ENCODE data around the gene ST6GAL2. TPM values are rescaled to one million over a fixed set of nuclear protein-coding genes. Genes with fewer than 3 reads are reported as not detected.

Gene ST6GAL2
- total and polyA plus RNA-seq, 2 experiments from 2014 or later, result 13.4 to 25.7 TPM

DNA sequence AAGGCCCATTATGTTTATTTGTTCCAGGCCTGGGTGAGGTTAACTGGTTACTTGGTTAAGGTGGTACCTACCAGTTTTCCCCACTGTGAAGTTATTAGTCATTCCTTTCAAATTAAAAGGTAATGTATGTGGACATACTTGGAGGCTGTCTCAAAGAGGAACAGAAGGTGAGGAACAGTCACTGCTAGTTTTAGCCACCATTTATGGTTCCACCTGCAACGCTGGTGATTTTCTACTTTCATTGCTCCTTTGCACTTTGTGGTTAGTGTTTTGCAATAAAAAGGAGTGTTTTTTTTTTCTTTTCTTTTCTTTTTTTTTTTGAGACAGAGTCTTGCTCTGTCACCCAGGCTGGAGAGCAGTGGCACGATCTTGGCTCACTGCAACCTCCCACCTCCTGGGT, 6.1 kb upstream of the ST6GAL2 start:
- H3K9me3 Mint-ChIP-seq, result peaks cover 3% of the 10 kb centered on the region; the same call in 2 of the 3 replicates
- Histone ChIP-seq H3K4me2 (no peak overlapping the region), H3K27ac (ENCODE audit: low read depth) (no peak overlapping the region), H3K79me2 (replicated peaks; ENCODE audit: insufficient read depth) (no peaks in the 10 kb centered on the region), H3K9me2 (ENCODE audit: insufficient read depth) (peaks cover 4% of the 10 kb centered on the region; the same call in 1 of the 2 replicates), H3K27me3 (ENCODE audit: insufficient read depth) (peaks cover 7% of the 10 kb centered on the region), H3K4me1 (ENCODE audit: insufficient read depth) (peaks cover 38% of the 10 kb centered on the region), H3K36me3 (ENCODE audit: insufficient read depth) (no peaks in the 10 kb centered on the region), H4K20me1 (replicated peaks; ENCODE audit: insufficient read depth) (no peaks in the 10 kb centered on the region), H2AFZ (no peak overlapping the region), H3F3A (replicated peaks; ENCODE audit: low read depth) (0 out of 2 replicates have a peak, but pooled peaks cover 3% of the 10 kb centered on the region), H3K4me3 (no peak overlapping the region)
- H3K27ac Mint-ChIP-seq, result no peak overlapping the region
- no peak for TF ChIP-seq EZH2 (IDR thresholded peaks at IDR 0.05; ENCODE audit: low read depth, unreplicated experiment)
- TF ChIP-seq ZNF114 (CRISPR knock-in tag; IDR thresholded peaks at IDR 0.05), result no peak
- TF ChIP-seq JUNB (IDR thresholded peaks at IDR 0.05; ENCODE audit: unreplicated experiment), result no peak
- no peak for TF ChIP-seq EZH2phosphoT487 (IDR thresholded peaks at IDR 0.05; ENCODE audit: unreplicated experiment)
- TF ChIP-seq, protein P1, sequence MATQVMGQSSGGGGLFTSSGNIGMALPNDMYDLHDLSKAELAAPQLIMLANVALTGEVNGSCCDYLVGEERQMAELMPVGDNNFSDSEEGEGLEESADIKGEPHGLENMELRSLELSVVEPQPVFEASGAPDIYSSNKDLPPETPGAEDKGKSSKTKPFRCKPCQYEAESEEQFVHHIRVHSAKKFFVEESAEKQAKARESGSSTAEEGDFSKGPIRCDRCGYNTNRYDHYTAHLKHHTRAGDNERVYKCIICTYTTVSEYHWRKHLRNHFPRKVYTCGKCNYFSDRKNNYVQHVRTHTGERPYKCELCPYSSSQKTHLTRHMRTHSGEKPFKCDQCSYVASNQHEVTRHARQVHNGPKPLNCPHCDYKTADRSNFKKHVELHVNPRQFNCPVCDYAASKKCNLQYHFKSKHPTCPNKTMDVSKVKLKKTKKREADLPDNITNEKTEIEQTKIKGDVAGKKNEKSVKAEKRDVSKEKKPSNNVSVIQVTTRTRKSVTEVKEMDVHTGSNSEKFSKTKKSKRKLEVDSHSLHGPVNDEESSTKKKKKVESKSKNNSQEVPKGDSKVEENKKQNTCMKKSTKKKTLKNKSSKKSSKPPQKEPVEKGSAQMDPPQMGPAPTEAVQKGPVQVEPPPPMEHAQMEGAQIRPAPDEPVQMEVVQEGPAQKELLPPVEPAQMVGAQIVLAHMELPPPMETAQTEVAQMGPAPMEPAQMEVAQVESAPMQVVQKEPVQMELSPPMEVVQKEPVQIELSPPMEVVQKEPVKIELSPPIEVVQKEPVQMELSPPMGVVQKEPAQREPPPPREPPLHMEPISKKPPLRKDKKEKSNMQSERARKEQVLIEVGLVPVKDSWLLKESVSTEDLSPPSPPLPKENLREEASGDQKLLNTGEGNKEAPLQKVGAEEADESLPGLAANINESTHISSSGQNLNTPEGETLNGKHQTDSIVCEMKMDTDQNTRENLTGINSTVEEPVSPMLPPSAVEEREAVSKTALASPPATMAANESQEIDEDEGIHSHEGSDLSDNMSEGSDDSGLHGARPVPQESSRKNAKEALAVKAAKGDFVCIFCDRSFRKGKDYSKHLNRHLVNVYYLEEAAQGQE (IDR thresholded peaks at IDR 0.05; ENCODE audit: unreplicated experiment), result no peak
- TF ChIP-seq, protein P2, sequence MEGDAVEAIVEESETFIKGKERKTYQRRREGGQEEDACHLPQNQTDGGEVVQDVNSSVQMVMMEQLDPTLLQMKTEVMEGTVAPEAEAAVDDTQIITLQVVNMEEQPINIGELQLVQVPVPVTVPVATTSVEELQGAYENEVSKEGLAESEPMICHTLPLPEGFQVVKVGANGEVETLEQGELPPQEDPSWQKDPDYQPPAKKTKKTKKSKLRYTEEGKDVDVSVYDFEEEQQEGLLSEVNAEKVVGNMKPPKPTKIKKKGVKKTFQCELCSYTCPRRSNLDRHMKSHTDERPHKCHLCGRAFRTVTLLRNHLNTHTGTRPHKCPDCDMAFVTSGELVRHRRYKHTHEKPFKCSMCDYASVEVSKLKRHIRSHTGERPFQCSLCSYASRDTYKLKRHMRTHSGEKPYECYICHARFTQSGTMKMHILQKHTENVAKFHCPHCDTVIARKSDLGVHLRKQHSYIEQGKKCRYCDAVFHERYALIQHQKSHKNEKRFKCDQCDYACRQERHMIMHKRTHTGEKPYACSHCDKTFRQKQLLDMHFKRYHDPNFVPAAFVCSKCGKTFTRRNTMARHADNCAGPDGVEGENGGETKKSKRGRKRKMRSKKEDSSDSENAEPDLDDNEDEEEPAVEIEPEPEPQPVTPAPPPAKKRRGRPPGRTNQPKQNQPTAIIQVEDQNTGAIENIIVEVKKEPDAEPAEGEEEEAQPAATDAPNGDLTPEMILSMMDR (conservative IDR thresholded peaks at IDR 0.05; ENCODE audit: low read depth in 2 of 2), result no peak
- TF ChIP-seq, protein P3, sequence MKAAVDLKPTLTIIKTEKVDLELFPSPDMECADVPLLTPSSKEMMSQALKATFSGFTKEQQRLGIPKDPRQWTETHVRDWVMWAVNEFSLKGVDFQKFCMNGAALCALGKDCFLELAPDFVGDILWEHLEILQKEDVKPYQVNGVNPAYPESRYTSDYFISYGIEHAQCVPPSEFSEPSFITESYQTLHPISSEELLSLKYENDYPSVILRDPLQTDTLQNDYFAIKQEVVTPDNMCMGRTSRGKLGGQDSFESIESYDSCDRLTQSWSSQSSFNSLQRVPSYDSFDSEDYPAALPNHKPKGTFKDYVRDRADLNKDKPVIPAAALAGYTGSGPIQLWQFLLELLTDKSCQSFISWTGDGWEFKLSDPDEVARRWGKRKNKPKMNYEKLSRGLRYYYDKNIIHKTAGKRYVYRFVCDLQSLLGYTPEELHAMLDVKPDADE (IDR thresholded peaks at IDR 0.05), result no peak
- TF ChIP-seq, protein P4, sequence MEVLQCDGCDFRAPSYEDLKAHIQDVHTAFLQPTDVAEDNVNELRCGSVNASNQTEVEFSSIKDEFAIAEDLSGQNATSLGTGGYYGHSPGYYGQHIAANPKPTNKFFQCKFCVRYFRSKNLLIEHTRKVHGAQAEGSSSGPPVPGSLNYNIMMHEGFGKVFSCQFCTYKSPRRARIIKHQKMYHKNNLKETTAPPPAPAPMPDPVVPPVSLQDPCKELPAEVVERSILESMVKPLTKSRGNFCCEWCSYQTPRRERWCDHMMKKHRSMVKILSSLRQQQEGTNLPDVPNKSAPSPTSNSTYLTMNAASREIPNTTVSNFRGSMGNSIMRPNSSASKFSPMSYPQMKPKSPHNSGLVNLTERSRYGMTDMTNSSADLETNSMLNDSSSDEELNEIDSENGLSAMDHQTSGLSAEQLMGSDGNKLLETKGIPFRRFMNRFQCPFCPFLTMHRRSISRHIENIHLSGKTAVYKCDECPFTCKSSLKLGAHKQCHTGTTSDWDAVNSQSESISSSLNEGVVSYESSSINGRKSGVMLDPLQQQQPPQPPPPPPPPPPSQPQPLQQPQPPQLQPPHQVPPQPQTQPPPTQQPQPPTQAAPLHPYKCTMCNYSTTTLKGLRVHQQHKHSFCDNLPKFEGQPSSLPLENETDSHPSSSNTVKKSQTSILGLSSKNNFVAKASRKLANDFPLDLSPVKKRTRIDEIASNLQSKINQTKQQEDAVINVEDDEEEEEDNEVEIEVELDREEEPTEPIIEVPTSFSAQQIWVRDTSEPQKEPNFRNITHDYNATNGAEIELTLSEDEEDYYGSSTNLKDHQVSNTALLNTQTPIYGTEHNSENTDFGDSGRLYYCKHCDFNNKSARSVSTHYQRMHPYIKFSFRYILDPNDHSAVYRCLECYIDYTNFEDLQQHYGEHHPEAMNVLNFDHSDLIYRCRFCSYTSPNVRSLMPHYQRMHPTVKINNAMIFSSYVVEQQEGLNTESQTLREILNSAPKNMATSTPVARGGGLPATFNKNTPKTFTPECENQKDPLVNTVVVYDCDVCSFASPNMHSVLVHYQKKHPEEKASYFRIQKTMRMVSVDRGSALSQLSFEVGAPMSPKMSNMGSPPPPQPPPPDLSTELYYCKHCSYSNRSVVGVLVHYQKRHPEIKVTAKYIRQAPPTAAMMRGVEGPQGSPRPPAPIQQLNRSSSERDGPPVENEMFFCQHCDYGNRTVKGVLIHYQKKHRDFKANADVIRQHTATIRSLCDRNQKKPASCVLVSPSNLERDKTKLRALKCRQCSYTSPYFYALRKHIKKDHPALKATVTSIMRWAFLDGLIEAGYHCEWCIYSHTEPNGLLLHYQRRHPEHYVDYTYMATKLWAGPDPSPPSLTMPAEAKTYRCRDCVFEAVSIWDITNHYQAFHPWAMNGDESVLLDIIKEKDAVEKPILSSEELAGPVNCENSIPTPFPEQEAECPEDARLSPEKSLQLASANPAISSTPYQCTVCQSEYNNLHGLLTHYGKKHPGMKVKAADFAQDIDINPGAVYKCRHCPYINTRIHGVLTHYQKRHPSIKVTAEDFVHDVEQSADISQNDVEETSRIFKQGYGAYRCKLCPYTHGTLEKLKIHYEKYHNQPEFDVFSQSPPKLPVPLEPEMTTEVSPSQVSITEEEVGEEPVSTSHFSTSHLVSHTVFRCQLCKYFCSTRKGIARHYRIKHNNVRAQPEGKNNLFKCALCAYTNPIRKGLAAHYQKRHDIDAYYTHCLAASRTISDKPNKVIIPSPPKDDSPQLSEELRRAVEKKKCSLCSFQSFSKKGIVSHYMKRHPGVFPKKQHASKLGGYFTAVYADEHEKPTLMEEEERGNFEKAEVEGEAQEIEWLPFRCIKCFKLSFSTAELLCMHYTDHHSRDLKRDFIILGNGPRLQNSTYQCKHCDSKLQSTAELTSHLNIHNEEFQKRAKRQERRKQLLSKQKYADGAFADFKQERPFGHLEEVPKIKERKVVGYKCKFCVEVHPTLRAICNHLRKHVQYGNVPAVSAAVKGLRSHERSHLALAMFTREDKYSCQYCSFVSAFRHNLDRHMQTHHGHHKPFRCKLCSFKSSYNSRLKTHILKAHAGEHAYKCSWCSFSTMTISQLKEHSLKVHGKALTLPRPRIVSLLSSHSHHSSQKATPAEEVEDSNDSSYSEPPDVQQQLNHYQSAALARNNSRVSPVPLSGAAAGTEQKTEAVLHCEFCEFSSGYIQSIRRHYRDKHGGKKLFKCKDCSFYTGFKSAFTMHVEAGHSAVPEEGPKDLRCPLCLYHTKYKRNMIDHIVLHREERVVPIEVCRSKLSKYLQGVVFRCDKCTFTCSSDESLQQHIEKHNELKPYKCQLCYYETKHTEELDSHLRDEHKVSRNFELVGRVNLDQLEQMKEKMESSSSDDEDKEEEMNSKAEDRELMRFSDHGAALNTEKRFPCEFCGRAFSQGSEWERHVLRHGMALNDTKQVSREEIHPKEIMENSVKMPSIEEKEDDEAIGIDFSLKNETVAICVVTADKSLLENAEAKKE (CRISPR knock-in tag; IDR thresholded peaks at IDR 0.05), result no peak
- no peak for TF ChIP-seq STAT1 (IDR thresholded peaks at IDR 0.05; ENCODE audit: unreplicated experiment)
- no peak for TF ChIP-seq NANOG (IDR thresholded peaks at IDR 0.05; ENCODE audit: borderline replicate concordance)
- no peak for TF ChIP-seq POLR2AphosphoS5 (IDR thresholded peaks at IDR 0.05; ENCODE audit: low read depth)
- H3K4me3 Mint-ChIP-seq, result no peak overlapping the region
- peaks cover 28% of the 10 kb centered on the region for H3K4me1 Mint-ChIP-seq
- peaks cover 8% of the 10 kb centered on the region for H3K27me3 Mint-ChIP-seq (ENCODE audit: insufficient read depth, low read depth, poor library complexity)
- ATAC-seq (no peak), DNase-seq (ENCODE audit: low spot score) (no peak)
- no peaks in the 10 kb centered on the region for H3K36me3 Mint-ChIP-seq (ENCODE audit: low read depth)
